B cell (primary cell): ENCODE measurements around the gene SRP14.

Experiments used
- CTCF ChIP-seq: fragments of 200-600 bp; IDR thresholded peaks from one replicate; pipeline ENCODE4 v1.8.0; 2022; ENCODE audit warnings: antibody characterized with exemption, mild to moderate bottlenecking
- EZH2 ChIP-seq: IDR thresholded peaks from 2 replicates; pipeline ENCODE4 v1.6.1; 2012; ENCODE audit warnings: borderline replicate concordance, low read depth, mild to moderate bottlenecking, moderate library complexity, low read length; ENCODE audit not compliant: insufficient read depth, poor library complexity, severe bottlenecking

- no peak for TF ChIP-seq CTCF
- no peak for TF ChIP-seq EZH2
These were observed 24.6 kb downstream of the SRP14 start for GRCh38 chr15:40014390-40014789.
